Neural progenitor cell (in vitro differentiated cells): ENCODE results near the gene PROSER2. TPM values are rescaled to one million over a fixed set of nuclear protein-coding genes. Genes with fewer than 3 reads are reported as not detected.

ENCODE experiments used
- DNase-seq: peaks from one replicate; pipeline ENCODE4 v3.0.0-alpha.2; 2016; ENCODE audit warnings: low spot score
- H2AFZ ChIP-seq: fragments of 200-600 bp; sonication (generic); replicated peaks from 2 replicates; pipeline ENCODE4 v1.6.1; 2016; ENCODE audit warnings: antibody characterized with exemption
- H3F3A ChIP-seq: fragments of 200-600 bp; sonication (generic); 2 replicates; pipeline ENCODE4 v1.6.1; 2016; ENCODE audit warnings: antibody characterized with exemption, low read depth
- H3K27ac ChIP-seq: fragments of 200-600 bp; sonication (generic); 2 replicates; pipeline ENCODE4 v1.5.1; 2016; ENCODE audit warnings: mild to moderate bottlenecking
- H3K27me3 ChIP-seq: fragments of 200-600 bp; sonication (generic); 2 replicates; pipeline ENCODE4 v1.6.1; 2016; ENCODE audit warnings: mild to moderate bottlenecking, moderate library complexity
- H3K36me3 ChIP-seq: fragments of 200-600 bp; sonication (generic); 2 replicates; pipeline ENCODE4 v1.5.1; 2016
- H3K4me1 ChIP-seq: fragments of 200-600 bp; sonication (generic); 2 replicates; pipeline ENCODE4 v1.6.1; 2016; ENCODE audit warnings: mixed run types
- H3K4me2 ChIP-seq: fragments of 200-600 bp; sonication (generic); 2 replicates; pipeline ENCODE4 v1.6.1; 2016
- H3K4me3 ChIP-seq: fragments of 200-600 bp; sonication (generic); 2 replicates; pipeline ENCODE4 v1.5.1; 2016
- H3K79me2 ChIP-seq: fragments of 200-600 bp; sonication (generic); 2 replicates; pipeline ENCODE4 v1.6.1; 2016; ENCODE audit warnings: low read depth
- H3K9ac ChIP-seq: fragments of 200-600 bp; sonication (generic); 2 replicates; pipeline ENCODE4 v1.6.1; 2016
- H3K9me3 ChIP-seq: fragments of 200-600 bp; sonication (generic); 2 replicates; pipeline ENCODE4 v1.5.1; 2016; ENCODE audit warnings: low read depth
- H4K20me1 ChIP-seq: fragments of 200-600 bp; sonication (generic); 2 replicates; pipeline ENCODE4 v1.6.1; 2016; ENCODE audit warnings: low read depth
- H3K27ac Mint-ChIP-seq: 3 replicates; pipeline ENCODE4 v1.8.0; 2021; ENCODE audit warnings: mixed read lengths
- H3K27me3 Mint-ChIP-seq: 2 replicates; pipeline ENCODE4 v1.8.0; 2022; ENCODE audit warnings: low read depth, mild to moderate bottlenecking, inconsistent platforms, moderate library complexity, mixed read lengths; ENCODE audit not compliant: insufficient read depth
- H3K36me3 Mint-ChIP-seq: 3 replicates; pipeline ENCODE4 v1.8.0; 2021; ENCODE audit warnings: mixed read lengths
- H3K4me1 Mint-ChIP-seq: 3 replicates; pipeline ENCODE4 v1.8.0; 2021; ENCODE audit warnings: mixed read lengths
- H3K4me3 Mint-ChIP-seq: 3 replicates; pipeline ENCODE4 v1.8.0; 2021; ENCODE audit warnings: mild to moderate bottlenecking, moderate library complexity, mixed read lengths
- H3K9me3 Mint-ChIP-seq: 3 replicates; pipeline ENCODE4 v1.8.0; 2020; ENCODE audit warnings: mixed read lengths
- EZH2 ChIP-seq: fragments of 200-600 bp; sonication (generic); IDR thresholded peaks from 2 replicates; pipeline ENCODE4 v1.6.1; 2017; ENCODE audit warnings: antibody characterized with exemption, mild to moderate bottlenecking, moderate library complexity
- EZH2phosphoT487 ChIP-seq: fragments of 200-600 bp; sonication (generic); IDR thresholded peaks from 2 replicates; pipeline ENCODE4 v1.6.1; 2017; ENCODE audit warnings: antibody characterized with exemption
- total RNA-seq: library from RNA; depleted of rRNA; stranded (reverse); fragments of >200 nt; gene quantifications from 2 replicates; pipeline ENCODE4 v1.2.3, GENCODE V29; 2015; ENCODE audit warnings: low replicate concordance
- TF ChIP-seq, protein P1 (sequence below): fragments of 200-600 bp; sonication (generic); IDR thresholded peaks from 2 replicates; pipeline ENCODE4 v1.5.1; 2017; ENCODE audit warnings: antibody characterized with exemption, mild to moderate bottlenecking

Gene PROSER2
- total RNA-seq, 1 donor from 2014 or later, result 2.3 TPM

DNA sequence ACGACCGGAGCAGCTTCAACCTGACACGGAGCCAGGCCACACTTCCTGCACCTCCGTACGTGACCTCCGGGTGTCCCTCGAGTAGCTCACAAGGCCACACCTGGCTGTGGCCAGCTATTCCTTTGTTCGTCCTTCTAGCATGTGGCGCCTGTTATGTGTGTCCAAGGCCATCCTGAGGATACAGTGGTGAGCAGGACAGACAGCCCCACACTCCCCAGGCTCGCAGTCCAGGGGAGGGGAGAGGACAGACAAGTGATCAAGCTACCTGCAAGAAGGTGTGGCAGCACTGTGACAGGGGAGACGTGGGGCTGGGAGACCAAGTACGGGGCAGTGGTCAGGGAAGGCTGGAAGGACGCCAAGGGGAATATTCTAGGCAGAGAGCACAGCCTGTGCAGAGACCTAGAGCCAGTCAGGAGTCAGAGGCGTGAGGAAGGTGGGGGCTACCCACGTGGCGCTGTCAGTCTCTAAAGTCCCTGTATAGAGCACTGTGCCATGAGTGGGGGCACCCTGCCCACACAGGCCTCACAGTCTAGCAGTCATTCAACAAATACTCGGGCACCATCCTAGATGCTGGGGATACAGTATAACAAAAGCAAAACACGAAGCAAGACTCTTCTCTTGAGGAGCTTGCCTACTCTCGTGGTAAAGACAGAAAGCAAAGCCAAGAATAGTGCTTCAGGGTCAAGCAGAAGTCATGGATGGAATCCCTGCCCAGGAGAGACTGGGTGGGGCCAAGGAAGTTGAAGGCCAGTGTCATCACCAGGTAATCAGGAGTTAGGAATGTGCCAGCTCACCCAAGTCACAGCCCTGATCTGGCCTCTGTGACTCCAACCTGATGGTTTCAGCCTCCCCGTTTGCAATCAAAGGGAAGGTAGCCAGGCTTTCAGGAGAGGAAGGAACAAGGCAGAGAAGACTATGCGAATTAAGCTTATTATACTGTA lies 58.6 kb downstream of the PROSER2 start:
- H3K9me3 ChIP-seq, result no peaks in the 10 kb centered on the region
- no peak overlapping the region for H3K27ac Mint-ChIP-seq
- no peak overlapping the region for H3K4me3 Mint-ChIP-seq
- H3K9ac ChIP-seq, result no peak overlapping the region
- no peak for TF ChIP-seq EZH2phosphoT487
- TF ChIP-seq, protein P1, sequence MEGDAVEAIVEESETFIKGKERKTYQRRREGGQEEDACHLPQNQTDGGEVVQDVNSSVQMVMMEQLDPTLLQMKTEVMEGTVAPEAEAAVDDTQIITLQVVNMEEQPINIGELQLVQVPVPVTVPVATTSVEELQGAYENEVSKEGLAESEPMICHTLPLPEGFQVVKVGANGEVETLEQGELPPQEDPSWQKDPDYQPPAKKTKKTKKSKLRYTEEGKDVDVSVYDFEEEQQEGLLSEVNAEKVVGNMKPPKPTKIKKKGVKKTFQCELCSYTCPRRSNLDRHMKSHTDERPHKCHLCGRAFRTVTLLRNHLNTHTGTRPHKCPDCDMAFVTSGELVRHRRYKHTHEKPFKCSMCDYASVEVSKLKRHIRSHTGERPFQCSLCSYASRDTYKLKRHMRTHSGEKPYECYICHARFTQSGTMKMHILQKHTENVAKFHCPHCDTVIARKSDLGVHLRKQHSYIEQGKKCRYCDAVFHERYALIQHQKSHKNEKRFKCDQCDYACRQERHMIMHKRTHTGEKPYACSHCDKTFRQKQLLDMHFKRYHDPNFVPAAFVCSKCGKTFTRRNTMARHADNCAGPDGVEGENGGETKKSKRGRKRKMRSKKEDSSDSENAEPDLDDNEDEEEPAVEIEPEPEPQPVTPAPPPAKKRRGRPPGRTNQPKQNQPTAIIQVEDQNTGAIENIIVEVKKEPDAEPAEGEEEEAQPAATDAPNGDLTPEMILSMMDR, result peak; percentile 21
- H3K4me1 Mint-ChIP-seq, result peaks cover 12% of the 10 kb centered on the region
- no peak overlapping the region for H3K27ac ChIP-seq
- DNase-seq, result peak; percentile 34
- no peaks in the 10 kb centered on the region for H3K79me2 ChIP-seq
- H3K4me3 ChIP-seq, result no peak overlapping the region
- H3K4me2 ChIP-seq, result no peak overlapping the region
- no peaks in the 10 kb centered on the region for H3K9me3 Mint-ChIP-seq
- H3F3A ChIP-seq, result no peaks in the 10 kb centered on the region
- no peaks in the 10 kb centered on the region for H3K36me3 ChIP-seq
- H4K20me1 ChIP-seq, result no peaks in the 10 kb centered on the region
- no peaks in the 10 kb centered on the region for H3K4me1 ChIP-seq
- H3K27me3 Mint-ChIP-seq, result peaks cover 4% of the 10 kb centered on the region
- no peaks in the 10 kb centered on the region for H3K27me3 ChIP-seq
- H3K36me3 Mint-ChIP-seq, result no peaks in the 10 kb centered on the region
- no peak overlapping the region for H2AFZ ChIP-seq

DNA sequence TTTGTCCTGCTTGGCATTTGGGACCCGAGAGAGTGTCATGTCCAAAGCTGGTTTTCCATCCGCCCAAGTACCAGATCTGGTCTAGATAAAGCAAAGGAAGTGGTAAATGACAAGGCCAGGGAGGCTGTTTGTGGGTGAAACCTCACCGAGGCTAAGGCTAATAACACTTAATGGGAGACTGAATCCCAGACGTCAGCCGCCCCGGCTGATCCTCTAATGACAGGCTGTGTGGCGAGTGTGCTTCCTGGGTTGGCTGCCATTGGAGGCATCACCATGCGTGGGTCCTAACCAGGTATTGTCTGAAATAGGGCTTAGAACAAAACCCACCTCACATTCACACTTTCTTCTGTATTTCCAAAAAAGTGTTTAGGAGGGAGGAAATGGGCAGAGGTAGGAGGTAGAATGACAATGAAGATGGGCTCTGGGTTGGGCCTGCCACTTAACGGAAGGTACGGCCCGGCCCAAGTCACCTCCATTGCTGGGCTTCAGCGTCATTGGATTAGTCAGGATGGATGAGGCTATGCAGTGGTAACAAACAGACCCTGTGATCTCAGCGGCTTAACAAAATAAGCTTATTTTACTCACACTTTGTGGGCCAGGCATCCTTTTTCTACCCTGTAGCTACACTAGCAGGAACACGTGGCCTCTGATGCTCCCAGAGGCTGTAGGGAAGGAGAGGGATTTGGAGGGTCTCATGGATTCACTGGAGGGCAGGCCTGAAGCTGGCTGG lies 59.7 kb downstream of the PROSER2 start:
- H3K27ac ChIP-seq, result no peak overlapping the region
- TF ChIP-seq, protein P1, result no peak
- no peak for TF ChIP-seq EZH2
- no peak for TF ChIP-seq EZH2phosphoT487
- Mint-ChIP-seq H3K27me3 (peaks cover 2% of the 10 kb centered on the region), H3K4me3 (no peak overlapping the region), H3K36me3 (no peaks in the 10 kb centered on the region), H3K9me3 (no peaks in the 10 kb centered on the region), H3K4me1 (peaks cover 8% of the 10 kb centered on the region), H3K27ac (peak overlapping the region; percentile 69)
- no peak overlapping the region for H3K9ac ChIP-seq
- H3F3A ChIP-seq, result no peaks in the 10 kb centered on the region
- H3K27me3 ChIP-seq, result no peaks in the 10 kb centered on the region
- no peaks in the 10 kb centered on the region for H3K9me3 ChIP-seq
- H3K79me2 ChIP-seq, result no peaks in the 10 kb centered on the region
- no peaks in the 10 kb centered on the region for H4K20me1 ChIP-seq
- no peaks in the 10 kb centered on the region for H3K4me1 ChIP-seq
- no peak for DNase-seq
- H3K4me3 ChIP-seq, result no peak overlapping the region
- no peak overlapping the region for H3K4me2 ChIP-seq
- H3K36me3 ChIP-seq, result no peaks in the 10 kb centered on the region
- H2AFZ ChIP-seq, result no peak overlapping the region

DNA sequence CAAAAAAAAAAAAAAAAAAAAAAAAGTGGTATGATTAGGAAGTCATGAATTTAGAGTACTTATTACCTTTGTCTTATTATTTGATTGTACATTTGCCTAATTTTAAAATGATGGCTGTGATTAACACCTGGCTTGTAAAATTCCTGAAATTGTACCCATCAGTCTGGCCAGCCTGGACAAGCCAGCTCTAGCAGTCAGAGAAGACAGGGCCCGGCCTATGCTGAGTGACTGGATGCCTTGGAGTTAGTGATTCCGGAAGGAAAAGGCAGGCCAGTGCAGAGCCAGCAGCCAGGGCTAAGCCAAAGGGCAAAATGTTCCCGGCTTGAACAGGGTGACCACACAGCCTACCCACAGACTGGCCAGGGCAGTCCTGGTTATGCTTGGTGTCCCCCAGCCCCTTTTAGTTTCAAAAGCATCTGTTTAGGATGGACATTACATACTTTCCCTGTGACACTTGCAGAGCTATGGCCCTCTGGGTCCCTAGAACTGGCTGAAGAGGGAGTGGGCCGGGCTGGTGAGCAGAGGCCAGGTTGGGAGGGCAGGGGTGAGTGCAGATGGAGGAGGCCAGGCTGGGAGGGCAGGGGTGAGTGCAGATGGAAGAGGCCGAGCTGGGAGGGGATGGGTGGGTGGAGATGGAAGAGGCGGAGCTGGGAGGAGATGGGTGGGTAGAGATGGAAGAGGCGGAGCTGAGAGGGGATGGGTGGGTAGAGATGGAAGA lies 61.7 kb downstream of the PROSER2 start:
- H3K79me2 ChIP-seq, result no peaks in the 10 kb centered on the region
- Mint-ChIP-seq H3K27me3 (peaks cover 2% of the 10 kb centered on the region), H3K9me3 (no peaks in the 10 kb centered on the region), H3K4me3 (no peak overlapping the region), H3K27ac (no peak overlapping the region), H3K4me1 (peaks cover 8% of the 10 kb centered on the region), H3K36me3 (no peaks in the 10 kb centered on the region)
- H3K4me3 ChIP-seq, result no peak overlapping the region
- TF ChIP-seq EZH2phosphoT487 (no peak), EZH2 (no peak)
- TF ChIP-seq, protein P1, result no peak
- H4K20me1 ChIP-seq, result no peaks in the 10 kb centered on the region
- H3K27ac ChIP-seq, result no peak overlapping the region
- no peak overlapping the region for H2AFZ ChIP-seq
- H3K4me2 ChIP-seq, result no peak overlapping the region
- no peaks in the 10 kb centered on the region for H3K9me3 ChIP-seq
- no peaks in the 10 kb centered on the region for H3K27me3 ChIP-seq
- H3F3A ChIP-seq, result no peaks in the 10 kb centered on the region
- DNase-seq, result no peak
- no peaks in the 10 kb centered on the region for H3K4me1 ChIP-seq
- no peak overlapping the region for H3K9ac ChIP-seq
- H3K36me3 ChIP-seq, result no peaks in the 10 kb centered on the region
